Adrenal gland (tissue), 12 donors: Measurements from ENCODE around the gene SLX1A. TPM values are rescaled to one million over a fixed set of nuclear protein-coding genes. Genes with fewer than 3 reads are reported as not detected.
"Not testable (repeated sequence)": the region's sequence is repeated elsewhere in the genome, so short reads cannot be mapped to it uniquely, and the experiment has no call there.

Source experiments
- DNase-seq, 7 donors: peaks; one replicate each; pipeline ENCODE4 v3.0.0-alpha.2; 2019 to 2020
- H3K27ac ChIP-seq, 5 donors: fragments of 200-600 bp; sonication (generic) in 4 of 5; 1 replicate in 3 of 5; 2 replicates in 2 of 5; pipeline versions ENCODE4 v1.5.1 to v1.8.0; 2016 to 2020; ENCODE audit warnings: mild to moderate bottlenecking in 1 of 5
- H3K27me3 ChIP-seq: fragments of 200-600 bp; 2 replicates; pipeline ENCODE4 v1.8.0; 2021
- H3K36me3 ChIP-seq, 2 donors: fragments of 200-600 bp; replicated peaks in 1 of 2; 1 replicate in 1 of 2; 2 replicates in 1 of 2; pipeline versions ENCODE4 v1.5.1 to v1.8.0; 2018 to 2022
- H3K4me1 ChIP-seq, 2 donors: fragments of 200-600 bp; replicated peaks in 1 of 2; 1 replicate in 1 of 2; 2 replicates in 1 of 2; pipeline versions ENCODE4 v1.5.1 to v1.8.0; 2018 to 2021
- H3K4me3 ChIP-seq, 4 donors: fragments of 200-600 bp; sonication (generic) in 3 of 4; one replicate each; pipeline ENCODE4 v1.5.1; 2016 to 2018
- H3K9me3 ChIP-seq, 3 donors: fragments of 200-600 bp; sonication (generic) in 1 of 3; replicated peaks in 1 of 3; 1 replicate in 2 of 3; 2 replicates in 1 of 3; pipeline versions ENCODE4 v1.5.1 to v1.8.0; 2016 to 2021
- WGBS, 4 donors: extraction: QIAGEN DNeasy Blood & Tissue Kit in 2 of 4; methylation state at CpG; one replicate each; pipeline versions ENCODE4 v1.1.5 to v1.1.7; 2013 to 2017; 5-methylcytosine and 5-hydroxymethylcytosine counted together
- intact Hi-C, 2 donors: fragments of 100-400 bp; cut with DNase I; formaldehyde crosslinking; loops; one replicate each; pipeline versions ENCODE4 v1.14.1 to v1.15.0; 2022 to 2023
- polyA plus RNA-seq, 3 donors: library from polyadenylated mRNA; stranded (reverse); fragments of 200-250 nt in 2 of 3; fragments of 350-450 nt in 1 of 3; fragmentation: Illumina TruSeq in 1 of 3; extraction: RNeasy Lipid Tissue Mini Kit (QIAGEN cat#74804) in 1 of 3; gene quantifications; one replicate each; pipeline ENCODE4 v1.2.3, GENCODE V29; 2013 to 2014
- small RNA-seq, 2 donors: library from RNA; depleted of rRNA; stranded (forward); fragments of <200 nt; gene quantifications; one replicate each; pipeline ENCODE3, GENCODE V24; 2016
- total RNA-seq, 9 donors: library from RNA; depleted of rRNA in 4 of 9; stranded (reverse); fragments of >200 nt in 4 of 9; fragments of 120-200 nt in 1 of 9; fragmentation: NEBNext Ultra II Directional in 1 of 9; extraction: Animal tissue kit (Norgen Biotek cat#: 25700) in 1 of 9; gene quantifications; one replicate each; pipeline versions ENCODE4 v1.1.0 to v1.2.4, GENCODE V29; 2013 to 2023
- donor health status: healthy with polysubstance abuse.
- donor health status: Bipolar disorder and iron deficiency.
- donor health status: DM: yes; HTN: yes; CAD: no.
- donor health status: DM: no; HTN: no; CAD: no.
- donor health status: DM: no; HTN: no; CAD: no.
- donor health status: DM: yes; HTN: yes; CAD: no.

SLX1A gene
- total and polyA plus RNA-seq, 12 donors: 7.9 to 195 (median 47.5) TPM

- WGBS, 4 donors: 14 to 63% methylated on average over 2 of the region's 9 CpGs; no CpG with 5 or more reads in 2 of the 4 donors
- H3K27ac ChIP-seq, H3K9me3 ChIP-seq, H3K27me3 ChIP-seq, H3K36me3 ChIP-seq, intact Hi-C loops, H3K4me1 ChIP-seq, H3K4me3 ChIP-seq: not testable (repeated sequence)
- DNase-seq: peak in 6 of 7 donors; percentile 3 to 46 (median 16)
Measured at GRCh38 chr16:30207063-30207704, 13.5 kb downstream of the SLX1A start.

- H3K27me3 ChIP-seq, H3K36me3 ChIP-seq, H3K27ac ChIP-seq, H3K4me3 ChIP-seq, intact Hi-C loops, H3K9me3 ChIP-seq, H3K4me1 ChIP-seq: not testable (repeated sequence)
- peak in 5 of 7 donors; percentile 10 to 54 (median 31) for DNase-seq
- WGBS, 4 donors: 22 to 39% methylated on average over 4 of the region's 6 CpGs; no CpG with 5 or more reads in 2 of the 4 donors
Measured at GRCh38 chr16:30209032-30209431, 15.4 kb downstream of the SLX1A start.

DNA sequence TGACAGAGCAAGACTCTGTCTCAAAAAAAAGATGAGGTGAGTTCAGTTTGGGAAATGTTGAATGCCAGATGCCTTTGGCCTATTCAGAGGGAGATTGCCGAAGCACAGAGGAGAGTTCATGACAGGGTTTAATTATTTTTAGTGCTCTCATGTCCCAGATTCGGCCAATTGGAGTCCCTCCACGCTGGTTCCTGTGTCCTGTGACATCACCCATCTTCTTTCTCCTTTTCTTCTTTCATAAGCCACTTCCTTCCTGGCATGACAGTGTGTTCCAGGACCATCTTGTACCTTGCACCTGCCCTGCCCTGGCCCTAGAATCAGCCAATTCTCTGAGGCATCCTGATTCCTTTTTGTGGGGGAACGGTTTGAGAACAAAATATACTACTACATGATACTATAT is 17.7 kb downstream of the SLX1A start:
- H3K4me1 ChIP-seq, H3K4me3 ChIP-seq, DNase-seq, H3K36me3 ChIP-seq, H3K27me3 ChIP-seq, H3K27ac ChIP-seq, intact Hi-C loops, H3K9me3 ChIP-seq: not testable (repeated sequence)
- no CpG with 5 or more reads among the region's 4 CpGs for WGBS, 4 donors

- 57 to 76% (median 61%) methylated on average over 3 of the region's 5 CpGs; no CpG with 5 or more reads in 1 of the 4 donors for WGBS, 4 donors
- H3K27me3 ChIP-seq, H3K4me1 ChIP-seq, intact Hi-C loops, H3K27ac ChIP-seq, H3K9me3 ChIP-seq, H3K4me3 ChIP-seq, H3K36me3 ChIP-seq: not testable (repeated sequence)
- DNase-seq: peak in 4 of 7 donors; percentile 0 to 40 (median 8)
Measured at GRCh38 chr16:30217082-30217481, 23.4 kb downstream of the SLX1A start.

Small RNA genes within 50 kb of the gene (small RNA-seq; reads per million reads assigned to genes)
- 0 reads per million in 2 donors for gene AC106782.4

Other genes starting within 250 kb of the SLX1A start
- gene TMEM219, start 231.8 kb upstream of the SLX1A start, total RNA-seq: 100 to 1,000 TPM; 113 to 300 (median 190) TPM
- 100 to 1,000 TPM; 100 to 278 (median 272) TPM for gene TMEM219, start 231.8 kb upstream of the SLX1A start, polyA plus RNA-seq
- gene TAOK2, start 220.0 kb upstream of the SLX1A start, total RNA-seq: 10 to 100 TPM; 40.0 to 95.0 (median 73.4) TPM
- gene TAOK2, start 220.0 kb upstream of the SLX1A start, polyA plus RNA-seq: 100 to 1,000 TPM in 1 of 3 donors, 10 to 100 TPM in 2; 36.6 to 135 (median 51.0) TPM
- 10 to 100 TPM; 11.0 to 35.0 (median 18.7) TPM for gene HIRIP3, start 198.3 kb upstream of the SLX1A start, total RNA-seq
- gene HIRIP3, start 198.3 kb upstream of the SLX1A start, polyA plus RNA-seq: 10 to 100 TPM; 12.6 to 24.9 (median 20.2) TPM
- gene INO80E, start 197.6 kb upstream of the SLX1A start, total RNA-seq: 100 to 1,000 TPM in 2 of 9 donors, 10 to 100 TPM in 7; 31.8 to 120 (median 71.2) TPM
- gene INO80E, start 197.6 kb upstream of the SLX1A start, polyA plus RNA-seq: 100 to 1,000 TPM in 2 of 3 donors, 10 to 100 TPM in 1; 42.8 to 362 (median 103) TPM
- 10 to 100 TPM in 1 of 9 donors, 1 to 10 TPM in 5, under 1 TPM in 2, not detected in 1; 0.35 to 14.8 (median 2.8) TPM for gene DOC2A, start 182.8 kb upstream of the SLX1A start, total RNA-seq
- gene DOC2A, start 182.8 kb upstream of the SLX1A start, polyA plus RNA-seq: 10 to 100 TPM in 1 of 3 donors, 1 to 10 TPM in 1, under 1 TPM in 1; 0.60 to 33.0 (median 9.5) TPM
- not detected for gene C16orf92, start 170.7 kb upstream of the SLX1A start, total RNA-seq
- gene C16orf92, start 170.7 kb upstream of the SLX1A start, polyA plus RNA-seq: not detected
- gene TLCD3B, start 162.6 kb upstream of the SLX1A start, total RNA-seq: 1 to 10 TPM in 2 of 9 donors, under 1 TPM in 4, not detected in 3; 0.11 to 3.1 (median 0.61) TPM
- gene TLCD3B, start 162.6 kb upstream of the SLX1A start, polyA plus RNA-seq: 10 to 100 TPM in 1 of 3 donors, 1 to 10 TPM in 1, under 1 TPM in 1; 0.40 to 10.6 (median 1.8) TPM
- gene ALDOA, start 128.1 kb upstream of the SLX1A start, total RNA-seq: 1,000 to 10,000 TPM in 8 of 9 donors, 100 to 1,000 TPM in 1; 691 to 1,930 (median 1,545) TPM
- gene ALDOA, start 128.1 kb upstream of the SLX1A start, polyA plus RNA-seq: 1,000 to 10,000 TPM in 1 of 3 donors, 100 to 1,000 TPM in 2; 623 to 1,215 (median 899) TPM
- gene PPP4C, start 117.9 kb upstream of the SLX1A start, total RNA-seq: 100 to 1,000 TPM in 3 of 9 donors, 10 to 100 TPM in 6; 44.5 to 136 (median 75.6) TPM
- 10 to 100 TPM; 39.2 to 93.0 (median 87.1) TPM for gene PPP4C, start 117.9 kb upstream of the SLX1A start, polyA plus RNA-seq
- gene TBX6, start 102.0 kb upstream of the SLX1A start, total RNA-seq: 1 to 10 TPM in 8 of 9 donors, under 1 TPM in 1; 0.44 to 3.4 (median 2.0) TPM
- 1 to 10 TPM in 2 of 3 donors, under 1 TPM in 1; 0.22 to 5.1 (median 1.9) TPM for gene TBX6, start 102.0 kb upstream of the SLX1A start, polyA plus RNA-seq
- gene YPEL3, start 97.7 kb upstream of the SLX1A start, total RNA-seq: 100 to 1,000 TPM in 4 of 9 donors, 10 to 100 TPM in 5; 18.9 to 210 (median 85.1) TPM
- gene YPEL3, start 97.7 kb upstream of the SLX1A start, polyA plus RNA-seq: 100 to 1,000 TPM in 2 of 3 donors, 10 to 100 TPM in 1; 14.6 to 454 (median 310) TPM
- gene GDPD3, start 80.3 kb upstream of the SLX1A start, total RNA-seq: 1 to 10 TPM in 6 of 9 donors, under 1 TPM in 2, not detected in 1; 0.78 to 9.0 (median 2.6) TPM
- gene GDPD3, start 80.3 kb upstream of the SLX1A start, polyA plus RNA-seq: 10 to 100 TPM in 1 of 3 donors, 1 to 10 TPM in 2; 1.0 to 17.6 (median 5.8) TPM
- 100 to 1,000 TPM in 4 of 9 donors, 10 to 100 TPM in 5; 31.4 to 129 (median 99.9) TPM for gene MAPK3, start 70.7 kb upstream of the SLX1A start, total RNA-seq
- gene MAPK3, start 70.7 kb upstream of the SLX1A start, polyA plus RNA-seq: 100 to 1,000 TPM in 1 of 3 donors, 10 to 100 TPM in 2; 53.2 to 133 (median 66.0) TPM
- gene CORO1A, start 10.3 kb upstream of the SLX1A start, total RNA-seq: 10 to 100 TPM in 8 of 9 donors, 1 to 10 TPM in 1; 3.3 to 69.1 (median 39.6) TPM
- 10 to 100 TPM in 2 of 3 donors, 1 to 10 TPM in 1; 4.1 to 87.7 (median 56.2) TPM for gene CORO1A, start 10.3 kb upstream of the SLX1A start, polyA plus RNA-seq
- gene BOLA2B, start 209 bp upstream of the SLX1A start, total RNA-seq: 100 to 1,000 TPM in 6 of 9 donors, 10 to 100 TPM in 3; 55.1 to 449 (median 143) TPM
- 100 to 1,000 TPM in 2 of 3 donors, 10 to 100 TPM in 1; 96.4 to 329 (median 250) TPM for gene BOLA2B, start 209 bp upstream of the SLX1A start, polyA plus RNA-seq
- gene SULT1A3, start 5.4 kb downstream of the SLX1A start, total RNA-seq: 10 to 100 TPM in 6 of 9 donors, 1 to 10 TPM in 3; 4.3 to 15.8 (median 12.7) TPM
- gene SULT1A3, start 5.4 kb downstream of the SLX1A start, polyA plus RNA-seq: 100 to 1,000 TPM in 1 of 3 donors, 10 to 100 TPM in 1, 1 to 10 TPM in 1; 3.5 to 125 (median 58.7) TPM
- gene NPIPB13, start 54.6 kb downstream of the SLX1A start, total RNA-seq: 10 to 100 TPM in 1 of 9 donors, 1 to 10 TPM in 6, under 1 TPM in 1, not detected in 1; 0.35 to 11.7 (median 2.7) TPM
- 10 to 100 TPM in 2 of 3 donors, under 1 TPM in 1; 0.49 to 17.1 (median 16.5) TPM for gene NPIPB13, start 54.6 kb downstream of the SLX1A start, polyA plus RNA-seq
- gene CD2BP2, start 161.4 kb downstream of the SLX1A start, total RNA-seq: 10 to 100 TPM; 27.5 to 95.8 (median 77.0) TPM
- gene CD2BP2, start 161.4 kb downstream of the SLX1A start, polyA plus RNA-seq: 10 to 100 TPM; 53.5 to 95.6 (median 58.0) TPM
- 10 to 100 TPM; 17.0 to 67.7 (median 44.0) TPM for gene TBC1D10B, start 176.6 kb downstream of the SLX1A start, total RNA-seq
- gene TBC1D10B, start 176.6 kb downstream of the SLX1A start, polyA plus RNA-seq: 10 to 100 TPM; 33.7 to 65.4 (median 44.3) TPM
- gene MYL11, start 180.9 kb downstream of the SLX1A start, total RNA-seq: 1 to 10 TPM in 2 of 9 donors, not detected in 7; 1.1 to 2.9 TPM
- gene MYL11, start 180.9 kb downstream of the SLX1A start, polyA plus RNA-seq: 1 to 10 TPM in 1 of 3 donors, not detected in 2; 2.7 TPM
- 1 to 10 TPM in 7 of 9 donors, under 1 TPM in 1, not detected in 1; 0.11 to 5.5 (median 2.3) TPM for gene SEPTIN1, start 188.7 kb downstream of the SLX1A start, total RNA-seq
- 10 to 100 TPM in 1 of 3 donors, 1 to 10 TPM in 1, under 1 TPM in 1; 0.75 to 19.8 (median 9.3) TPM for gene SEPTIN1, start 188.7 kb downstream of the SLX1A start, polyA plus RNA-seq
- gene ZNF48, start 201.5 kb downstream of the SLX1A start, total RNA-seq: 10 to 100 TPM in 3 of 9 donors, 1 to 10 TPM in 6; 5.7 to 23.8 (median 8.9) TPM
- 1 to 10 TPM; 2.6 to 5.6 (median 4.2) TPM for gene ZNF48, start 201.5 kb downstream of the SLX1A start, polyA plus RNA-seq
- 10 to 100 TPM in 7 of 9 donors, 1 to 10 TPM in 2; 8.2 to 81.3 (median 15.8) TPM for gene ZNF771, start 213.7 kb downstream of the SLX1A start, total RNA-seq
- 10 to 100 TPM in 1 of 3 donors, 1 to 10 TPM in 2; 2.8 to 12.2 (median 9.5) TPM for gene ZNF771, start 213.7 kb downstream of the SLX1A start, polyA plus RNA-seq
- gene DCTPP1, start 236.2 kb downstream of the SLX1A start, total RNA-seq: 10 to 100 TPM; 13.9 to 33.9 (median 29.5) TPM
- 10 to 100 TPM; 11.7 to 15.2 (median 13.3) TPM for gene DCTPP1, start 236.2 kb downstream of the SLX1A start, polyA plus RNA-seq